Activated T-cell treated with anti-CD3 and anti-CD28 coated beads for 1 hour (primary cell): ENCODE data around the gene PRAMEF5.
"Not testable (repeated sequence)": the region's sequence is repeated elsewhere in the genome, so short reads cannot be mapped to it uniquely, and the experiment has no call there.

Experiments used
- DNase-seq: peaks from one replicate; pipeline ENCODE4 v3.0.0-alpha.2; 2020; ENCODE audit warnings: low read depth

The PRAMEF5 gene

DNA sequence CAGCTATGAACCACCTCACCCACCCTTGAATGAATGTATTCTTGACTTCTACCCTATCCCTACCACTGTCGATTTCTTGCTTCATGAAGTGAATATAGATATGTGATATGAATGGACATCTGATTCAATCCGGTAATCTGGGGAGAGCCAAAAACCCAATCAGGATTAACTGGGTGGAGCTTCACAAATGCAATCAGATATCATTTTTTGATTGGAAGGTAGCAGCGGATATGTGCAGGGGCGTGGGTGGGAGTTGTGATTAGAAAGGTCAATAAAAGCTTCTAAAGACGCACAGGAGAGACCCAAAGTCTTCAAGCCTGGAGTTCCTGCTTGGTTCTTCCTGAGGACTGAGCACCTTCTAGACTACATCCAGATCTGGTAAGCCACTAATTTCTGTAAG is at the start of gene PRAMEF5:
Gene PRAMEF5 (plus strand): TSS at position 301 of the 400 bp plus-strand sequence. CDS start 5,071 bp downstream, outside the sequence.
- not testable (repeated sequence) for DNase-seq

DNA sequence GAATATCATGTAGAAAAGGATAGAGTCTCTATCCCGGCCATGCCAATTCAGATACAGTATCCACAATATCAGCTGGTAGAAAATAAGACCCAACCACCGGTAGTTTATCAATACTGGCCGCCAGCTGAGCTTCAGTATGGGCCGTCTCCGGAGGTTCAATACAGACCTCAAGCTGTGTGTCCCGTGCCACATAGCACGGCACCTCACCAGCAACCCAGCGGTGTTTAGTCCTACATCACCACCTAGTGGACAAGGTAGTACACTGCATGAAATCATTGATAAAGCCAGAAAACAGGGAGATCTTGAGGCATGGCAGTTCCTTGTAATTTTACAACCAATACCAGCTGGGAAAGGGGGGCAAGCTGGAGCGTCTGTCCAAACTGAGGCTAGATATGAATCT is 45.3 kb upstream of the PRAMEF5 start:
- not testable (repeated sequence) for DNase-seq

DNA sequence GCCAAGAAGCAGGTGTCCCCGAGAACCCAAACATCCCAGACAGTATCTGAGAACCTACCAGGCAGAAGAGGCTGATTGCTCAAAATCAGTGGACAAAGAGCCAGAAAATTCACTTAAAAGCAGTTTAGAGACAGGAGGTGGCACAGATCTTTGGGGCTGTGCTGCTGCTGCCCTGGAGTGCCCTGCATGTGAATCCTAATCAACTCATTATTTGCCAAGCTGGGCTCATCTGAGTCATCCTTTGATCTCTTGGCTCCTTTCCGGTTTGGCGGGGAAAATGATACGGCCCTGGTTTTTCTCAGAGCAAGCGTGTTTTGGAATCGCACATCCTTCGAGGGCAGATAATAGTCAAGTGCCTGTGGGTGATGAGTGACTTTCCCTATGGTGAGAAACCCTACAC is 37.4 kb upstream of the PRAMEF5 start:
- not testable (repeated sequence) for DNase-seq

DNA sequence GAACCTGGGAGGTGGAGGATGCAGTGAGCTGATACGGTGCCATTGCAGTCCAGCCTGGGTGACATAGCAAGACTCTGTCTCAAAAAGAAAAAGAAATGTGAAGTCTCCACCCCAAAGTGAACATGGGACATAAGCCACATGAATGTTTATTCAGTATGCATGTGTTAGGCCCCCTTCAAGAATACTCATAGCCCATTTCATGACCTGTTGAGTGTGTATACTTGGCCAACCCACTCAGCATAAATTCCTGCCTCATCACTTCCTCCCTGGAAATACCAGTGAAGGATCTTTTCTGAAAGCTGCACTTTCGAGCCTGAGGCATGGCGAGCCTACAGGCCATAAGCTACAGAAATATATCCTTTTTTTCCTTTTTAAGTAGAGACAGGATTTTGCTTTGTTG is 34.8 kb upstream of the PRAMEF5 start:
- not testable (repeated sequence) for DNase-seq

DNA sequence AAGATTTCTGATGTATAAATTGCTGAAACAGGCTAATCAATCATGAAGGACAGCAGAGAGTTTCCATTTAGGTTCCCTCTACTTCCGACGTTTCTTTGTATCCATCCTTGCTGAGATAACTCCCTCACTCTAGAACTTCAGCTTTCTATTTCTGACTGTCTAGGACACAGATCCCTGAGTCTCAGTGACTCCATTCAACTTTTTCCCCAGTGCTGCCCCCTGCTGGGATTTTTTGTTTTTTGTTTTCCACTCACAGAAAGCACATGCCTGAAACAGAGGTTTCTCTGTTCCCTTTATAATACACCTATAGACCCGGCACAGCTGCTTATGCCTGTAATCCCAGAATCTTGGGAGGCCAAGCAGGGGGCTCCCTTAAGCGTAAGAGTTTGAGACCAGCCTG is 31.2 kb upstream of the PRAMEF5 start:
- not testable (repeated sequence) for DNase-seq

DNA sequence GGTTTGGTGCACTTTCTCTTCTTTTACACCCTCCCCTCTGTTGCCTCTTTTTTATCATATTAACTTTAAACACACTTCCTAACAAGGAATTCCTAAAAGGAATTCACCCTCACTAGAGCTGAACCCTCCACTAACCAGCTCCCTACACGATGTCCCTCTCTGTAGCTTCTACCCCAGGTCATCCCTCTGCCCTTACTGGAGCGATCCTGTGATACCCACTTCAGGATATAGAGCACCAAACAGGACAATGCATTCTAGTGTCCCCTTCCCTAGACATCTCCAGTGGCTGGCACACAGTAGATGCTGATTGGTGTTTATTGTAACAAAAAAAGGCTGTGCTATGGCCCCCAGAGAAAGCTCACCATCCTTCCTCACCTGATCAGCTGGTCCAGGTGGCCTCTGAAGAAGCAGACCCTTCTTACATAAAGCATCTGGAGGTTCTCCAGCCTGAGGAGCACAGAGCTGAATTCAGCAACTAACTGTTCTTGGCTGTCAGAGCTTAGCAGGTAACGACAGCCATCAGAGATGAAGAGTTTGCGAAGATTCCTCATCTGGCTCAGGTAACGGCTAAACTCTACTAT is 29.4 kb upstream of the PRAMEF5 start:
- DNase-seq, result no peak

DNA sequence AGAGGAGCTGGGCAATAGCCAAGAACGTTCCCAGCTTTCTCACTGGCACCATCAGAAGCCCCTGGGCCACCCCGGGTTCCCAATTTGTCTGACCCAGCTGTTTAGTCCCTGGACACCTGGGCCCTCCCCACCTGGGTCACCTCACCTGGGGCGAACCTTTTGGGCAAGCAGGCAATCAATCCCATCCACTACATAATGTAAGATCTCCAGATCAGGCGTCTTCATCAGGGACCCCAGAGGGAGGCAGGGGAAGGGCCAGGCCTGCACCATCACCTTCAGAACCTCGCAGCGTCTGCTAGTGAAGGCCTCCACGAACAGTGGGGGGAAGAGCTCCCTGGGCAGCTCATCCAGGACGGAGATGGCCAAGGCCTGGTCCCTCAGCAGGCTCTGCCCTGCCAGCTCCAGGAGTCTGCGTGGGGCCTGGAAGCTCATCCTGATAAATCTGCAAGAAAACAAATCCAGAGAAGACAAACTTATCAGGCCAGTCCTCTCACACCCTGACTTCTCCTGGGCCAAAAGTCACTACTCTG is 28.3 kb upstream of the PRAMEF5 start, which contains the start of gene PRAMEF18:
Gene PRAMEF18 (minus strand): TSS at position 480 of the 530 bp plus-strand sequence. CDS start 48 bp downstream, at position 432.
- not testable (repeated sequence) for DNase-seq

DNA sequence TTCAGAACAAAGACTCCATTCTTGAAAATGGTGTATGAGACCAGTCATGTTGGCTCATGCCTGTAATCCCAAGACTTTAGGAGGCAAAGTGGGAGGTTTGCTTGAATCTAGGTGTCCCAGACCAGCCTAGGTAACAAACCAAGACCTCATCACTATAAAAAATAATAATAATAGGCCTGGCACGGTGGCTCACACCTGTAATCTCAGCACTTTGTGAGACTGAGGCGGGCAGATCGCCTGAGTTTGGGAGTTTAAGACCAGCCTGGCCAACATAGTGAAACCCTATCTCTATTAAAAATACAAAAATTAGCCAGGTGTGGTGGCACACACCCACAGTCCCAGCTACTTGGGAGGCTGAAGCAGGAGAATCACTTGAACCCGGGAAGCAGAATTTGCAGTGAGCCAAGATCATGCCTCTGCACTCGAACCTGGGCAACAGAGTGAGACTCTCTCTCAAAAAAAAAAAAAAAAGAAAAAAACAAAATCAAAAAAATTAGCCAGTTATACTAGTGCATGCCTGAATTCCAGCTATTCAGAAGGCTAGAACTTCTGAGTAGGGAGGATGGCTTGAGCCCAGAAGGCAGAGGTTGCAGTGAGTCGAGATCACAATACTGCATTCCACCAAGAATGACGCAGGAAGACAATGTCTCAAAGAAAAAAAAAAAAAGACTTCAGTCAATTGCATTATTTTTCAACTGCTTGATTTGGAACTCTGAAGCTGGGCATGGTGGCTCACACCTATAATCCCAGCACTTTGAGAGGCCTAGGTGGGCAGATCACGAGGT is 26.5 kb upstream of the PRAMEF5 start:
- DNase-seq, result not testable (repeated sequence)

DNA sequence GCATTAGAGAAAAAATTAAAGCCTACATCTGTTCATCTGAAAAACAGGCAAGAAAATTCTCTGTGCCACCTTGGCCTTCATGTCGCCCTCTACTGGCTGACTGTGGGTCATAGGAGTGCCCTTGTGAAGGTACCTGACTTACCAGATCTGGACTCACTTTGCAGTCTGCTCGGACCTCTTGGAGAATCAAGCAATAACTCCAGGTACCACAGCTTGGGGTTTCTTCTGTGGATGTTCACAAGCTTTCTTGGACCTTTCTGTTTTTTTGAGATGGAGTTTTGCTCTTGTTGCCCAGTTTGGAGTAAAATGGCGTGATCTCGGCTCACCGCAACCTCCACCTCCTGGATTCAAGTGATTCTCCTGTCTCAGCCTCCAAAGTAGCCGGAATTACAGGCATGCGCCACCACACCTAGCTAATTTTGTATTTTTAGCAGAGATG is 25.6 kb upstream of the PRAMEF5 start:
- peak; percentile 23 for DNase-seq

DNA sequence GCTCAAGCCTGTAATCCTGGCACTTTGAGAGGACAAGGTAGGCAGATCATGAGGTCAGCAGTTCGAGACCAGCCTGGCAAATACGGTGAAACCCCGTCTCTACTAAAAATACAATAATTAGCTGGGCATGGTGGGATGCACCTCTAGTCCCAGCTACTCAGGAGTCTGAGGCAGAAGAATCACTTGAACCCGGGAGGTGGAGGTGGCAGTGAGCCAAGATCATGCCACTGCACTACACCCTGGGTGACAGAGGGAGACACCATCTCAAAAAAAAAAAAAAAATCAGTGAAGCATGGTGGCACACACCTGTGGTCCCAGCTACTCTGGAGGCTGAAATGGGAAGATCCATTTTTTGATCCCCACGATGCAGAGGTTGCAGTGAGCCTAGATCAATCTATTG is 23.9 kb upstream of the PRAMEF5 start:
- DNase-seq, result not testable (repeated sequence)

DNA sequence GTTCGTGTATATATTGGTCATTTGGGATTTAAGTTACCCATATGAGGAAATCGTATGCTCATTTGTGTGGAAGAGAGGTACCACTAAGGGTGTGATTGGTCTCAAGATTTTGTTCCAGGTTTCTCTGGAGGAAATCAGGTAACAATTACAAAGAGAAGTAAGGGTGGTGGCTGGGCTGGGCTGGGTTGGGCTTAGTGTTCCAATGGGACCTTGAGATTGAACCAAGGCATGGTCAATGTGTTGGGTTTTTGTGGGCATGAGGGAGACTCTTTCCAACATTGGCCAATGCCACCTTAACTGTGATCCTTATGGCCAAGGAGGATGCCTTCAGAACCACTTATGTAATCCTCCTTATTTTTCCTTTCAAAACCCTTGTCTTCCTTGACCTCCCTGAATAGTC is 23.4 kb upstream of the PRAMEF5 start:
- DNase-seq, result not testable (repeated sequence)

DNA sequence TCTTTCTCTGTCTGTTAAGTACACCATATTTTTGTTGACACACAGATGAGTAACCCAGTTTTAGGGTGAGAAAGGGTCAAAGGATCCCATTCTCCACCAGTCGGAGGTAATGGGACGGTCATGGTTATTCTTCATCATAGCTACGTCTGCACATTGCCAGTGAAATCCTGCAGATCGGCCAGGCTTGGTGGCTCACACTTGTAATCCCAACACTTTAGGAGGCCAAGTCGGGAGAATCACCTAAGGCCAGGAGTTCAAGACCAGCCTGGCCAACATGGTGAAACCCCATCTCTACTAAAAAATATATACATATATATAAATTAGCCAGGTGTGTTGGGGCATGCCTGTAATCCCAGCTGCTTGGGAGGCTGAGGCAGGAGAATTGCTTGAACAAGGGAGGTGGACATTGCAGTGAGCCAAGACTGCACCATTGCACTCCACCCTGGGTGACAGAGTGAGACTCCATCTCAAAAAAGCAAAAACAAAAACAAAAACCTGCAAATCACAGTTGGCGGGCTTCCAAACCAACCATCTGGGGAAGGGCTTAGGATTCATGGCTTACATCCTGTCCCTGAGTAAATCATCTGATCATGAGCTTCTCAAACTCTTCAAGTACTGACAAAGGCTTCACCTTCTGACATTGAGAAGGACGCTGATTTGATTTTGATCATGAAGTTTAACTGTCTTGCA is 22.8 kb upstream of the PRAMEF5 start:
- DNase-seq, result not testable (repeated sequence)

DNA sequence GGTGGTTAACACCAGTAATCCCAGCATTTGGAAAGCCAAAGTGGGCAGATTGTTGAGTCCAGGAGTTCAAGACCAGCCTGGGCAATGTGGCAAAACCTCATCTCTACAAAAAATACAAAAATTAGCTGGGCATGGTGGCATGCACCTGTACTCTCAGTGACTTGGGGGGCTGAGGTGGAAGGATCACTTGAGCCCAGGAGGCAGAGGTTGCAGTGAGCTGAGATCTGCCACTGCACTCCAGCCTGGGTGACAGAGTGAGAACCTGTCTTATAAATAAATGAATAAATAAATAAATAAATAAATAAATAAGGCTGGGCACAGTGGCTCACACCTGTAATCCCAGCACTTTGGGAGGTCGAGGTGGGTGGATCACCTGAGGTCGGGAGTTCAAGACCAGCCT is 21.9 kb upstream of the PRAMEF5 start:
- DNase-seq, result not testable (repeated sequence)

DNA sequence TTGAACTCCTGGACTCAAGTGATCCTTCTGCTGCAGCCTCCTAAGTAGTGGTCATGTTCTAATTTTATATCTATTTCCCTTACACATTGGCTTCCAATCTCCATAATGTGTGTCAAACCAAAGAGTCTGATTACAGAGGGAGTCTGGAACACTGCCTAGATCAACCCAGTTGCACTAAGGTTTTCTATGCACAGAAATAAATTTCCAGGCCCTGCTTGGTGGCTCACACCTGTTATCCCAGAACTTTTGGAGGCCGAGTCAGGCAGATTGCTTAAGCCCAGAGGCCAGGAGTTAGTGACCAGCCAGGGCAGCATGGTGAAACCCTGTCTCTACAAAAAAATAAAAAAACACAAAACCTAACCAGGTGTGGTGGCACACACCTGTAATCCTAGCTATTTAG is 19.9 kb upstream of the PRAMEF5 start:
- not testable (repeated sequence) for DNase-seq

DNA sequence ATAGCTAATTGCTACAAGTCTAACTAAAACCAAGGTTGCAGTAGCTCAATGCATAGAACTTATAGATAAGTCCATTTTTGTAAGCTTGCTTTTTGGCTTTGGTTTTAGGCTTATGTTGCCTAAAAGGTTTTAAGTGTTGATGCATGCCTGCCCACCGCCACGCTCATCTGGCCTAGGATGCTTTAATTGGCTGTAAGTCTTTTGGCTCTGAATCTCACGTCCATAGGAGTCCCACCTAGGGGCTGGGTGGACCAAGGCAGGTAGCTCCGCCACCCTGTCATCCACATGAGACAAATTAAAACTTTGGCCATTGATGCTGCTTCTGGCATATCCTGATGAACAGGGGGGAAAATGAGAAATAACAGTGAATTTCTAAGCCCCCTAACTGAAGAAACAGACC is 16.4 kb upstream of the PRAMEF5 start:
- not testable (repeated sequence) for DNase-seq

DNA sequence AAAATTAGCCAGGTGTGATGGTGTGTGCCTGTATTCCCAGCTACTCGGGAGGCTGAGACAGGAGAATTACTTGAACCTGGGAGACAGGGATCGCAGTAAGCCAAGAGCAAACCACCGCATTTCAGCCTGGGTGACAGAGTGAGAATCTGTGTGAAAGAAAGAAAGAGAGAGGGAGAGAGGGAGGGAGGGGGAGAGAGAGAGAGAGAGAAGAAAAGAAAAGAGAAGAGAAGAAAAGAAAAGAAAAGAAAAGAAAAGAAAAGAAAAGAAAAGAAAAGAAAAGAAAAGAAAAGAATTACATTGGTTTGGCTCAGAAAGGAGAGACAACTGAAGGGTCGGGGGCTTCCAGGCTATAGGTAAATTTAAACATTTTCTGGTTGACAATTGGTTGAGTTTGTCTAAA is 14.4 kb upstream of the PRAMEF5 start:
- not testable (repeated sequence) for DNase-seq

DNA sequence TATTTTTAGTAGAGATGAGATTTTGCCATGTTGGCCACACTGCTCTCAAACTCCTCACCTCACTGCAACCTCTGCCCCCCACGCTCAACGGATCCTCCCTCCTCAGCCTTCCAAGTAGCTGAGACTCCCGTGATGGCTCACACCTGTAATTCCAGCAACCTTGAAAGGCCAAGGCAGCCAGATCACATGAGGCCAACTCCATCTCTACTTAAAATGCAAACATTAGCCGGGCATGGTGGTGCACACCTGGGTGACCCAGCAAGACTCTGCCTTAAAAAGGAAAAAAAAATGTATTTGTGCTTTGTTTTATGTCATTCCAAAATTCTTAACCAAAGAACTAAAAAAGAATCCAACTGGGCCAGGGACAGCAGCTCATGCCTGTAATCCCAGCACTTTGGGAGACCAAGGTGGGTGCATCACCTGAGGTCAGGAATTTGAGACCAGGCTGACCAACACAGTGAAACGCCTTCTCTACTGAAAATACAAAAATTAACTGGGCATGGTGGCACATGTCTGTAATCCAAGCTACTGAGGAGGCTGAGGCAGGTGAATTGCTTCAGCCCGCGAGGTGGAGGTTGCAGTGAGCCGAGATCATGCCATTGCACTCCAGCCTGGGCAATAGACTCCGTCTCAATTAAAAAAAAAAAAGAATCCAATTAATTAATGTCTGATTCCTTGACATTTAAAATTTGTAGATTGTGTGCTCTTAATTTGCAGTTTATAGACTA is 10.3 kb upstream of the PRAMEF5 start:
- DNase-seq, result not testable (repeated sequence)

DNA sequence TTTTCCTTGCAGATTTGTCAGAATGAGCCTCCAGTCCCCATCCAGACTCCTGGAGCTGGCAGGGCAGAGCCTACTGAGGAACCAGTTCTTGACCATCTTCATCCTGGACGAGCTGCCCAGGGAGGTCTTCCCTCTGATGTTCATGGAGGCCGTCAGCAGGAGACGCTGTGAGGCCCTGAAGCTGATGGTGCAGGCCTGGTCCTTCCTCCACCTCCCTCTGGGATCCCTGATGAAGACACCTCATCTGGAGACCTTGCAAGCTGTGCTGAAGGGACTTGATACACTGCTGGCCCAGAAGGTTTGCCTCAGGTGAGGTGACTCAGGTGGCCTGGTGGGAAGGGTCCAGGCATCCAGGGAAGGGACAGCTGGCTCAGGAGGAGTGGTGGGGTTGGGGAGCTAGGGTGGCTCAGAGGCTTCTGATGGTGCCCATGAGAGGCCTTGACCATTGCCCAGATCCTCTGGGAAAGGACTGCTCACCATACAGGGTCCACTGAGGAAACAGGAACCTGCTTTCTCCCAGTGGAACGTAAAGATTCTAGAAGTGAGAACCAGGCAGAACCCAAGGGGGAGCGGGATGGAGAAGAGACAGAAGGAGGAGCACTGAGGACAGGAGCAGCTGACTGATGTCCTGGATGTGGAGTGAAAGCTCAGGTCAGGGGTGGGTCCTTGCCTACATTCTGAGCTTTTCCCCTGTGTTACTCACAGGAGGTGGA is 8.0 kb upstream of the PRAMEF5 start:
- not testable (repeated sequence) for DNase-seq

DNA sequence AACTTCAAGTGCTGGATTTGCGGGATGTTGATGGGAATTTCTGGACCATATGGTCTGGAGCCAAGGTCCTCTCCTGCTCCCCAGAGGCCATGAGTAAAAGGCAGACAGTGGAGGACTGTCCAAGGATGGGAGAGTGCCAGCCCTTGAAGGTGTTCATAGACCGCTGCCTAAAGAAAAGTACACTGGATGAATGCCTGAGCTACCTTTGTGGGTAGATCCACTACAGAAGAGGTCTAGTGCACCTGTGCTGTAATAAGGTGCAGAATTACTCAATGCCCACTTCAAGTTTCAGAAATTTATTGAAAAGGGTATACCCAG is 7.5 kb upstream of the PRAMEF5 start:
- not testable (repeated sequence) for DNase-seq

DNA sequence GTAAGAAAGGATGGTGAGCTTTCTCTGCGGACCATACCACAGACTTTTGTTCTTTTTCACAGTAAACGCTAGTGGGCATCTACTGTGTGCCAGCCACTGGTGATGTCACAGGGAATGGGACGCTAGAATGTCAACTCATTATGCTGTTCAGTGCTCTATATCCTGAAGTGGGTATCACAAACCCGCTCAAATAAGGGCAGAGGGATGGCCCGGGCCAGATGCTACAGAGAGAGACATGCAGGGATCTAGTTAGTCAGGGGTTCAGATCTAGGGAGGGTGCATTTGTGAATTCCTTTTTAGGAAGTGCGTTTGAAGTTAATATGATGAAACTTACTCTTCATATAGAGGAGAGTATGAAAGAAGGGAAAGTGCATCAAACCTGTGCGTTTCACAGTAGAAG is 6.9 kb upstream of the PRAMEF5 start:
- not testable (repeated sequence) for DNase-seq

DNA sequence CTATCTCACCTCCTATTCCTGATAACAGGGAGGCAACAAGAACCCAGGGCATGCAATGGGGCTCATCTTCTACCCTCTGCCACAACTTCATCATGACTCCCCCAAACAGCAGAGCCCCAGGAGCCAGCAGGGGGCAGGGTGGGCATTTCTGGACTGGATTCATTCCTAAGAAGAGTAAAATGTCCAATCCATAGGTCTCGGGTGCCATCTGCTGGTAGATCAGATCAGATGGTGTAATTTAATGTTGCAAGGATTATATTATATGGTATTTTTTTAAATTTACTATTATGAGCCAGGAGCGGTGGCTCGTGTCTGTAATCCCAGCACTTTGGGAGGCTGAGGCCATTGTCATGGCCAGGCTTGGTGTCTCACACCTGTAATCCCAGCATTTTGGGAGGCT is 11.1 kb downstream of the PRAMEF5 start:
- DNase-seq, result not testable (repeated sequence)
